Daoy (cell line): ENCODE results near the gene FIS1. TPM values are rescaled to one million over a fixed set of nuclear protein-coding genes. Genes with fewer than 3 reads are reported as not detected.
"Not testable (repeated sequence)": the region's sequence is repeated elsewhere in the genome, so short reads cannot be mapped to it uniquely, and the experiment has no call there.

Experiments
- DNase-seq: peaks from one replicate; pipeline ENCODE4 v3.0.0-alpha.2; 2015; ENCODE audit warnings: low read depth
- total RNA-seq: library from RNA; depleted of rRNA; stranded (reverse); fragments of >200 nt; shearing (Covaris generic); gene quantifications from 2 replicates; pipeline ENCODE4 v1.2.3, GENCODE V29; 2014

The FIS1 gene
- total RNA-seq, 1 experiment from 2014 or later: 294 TPM

DNA sequence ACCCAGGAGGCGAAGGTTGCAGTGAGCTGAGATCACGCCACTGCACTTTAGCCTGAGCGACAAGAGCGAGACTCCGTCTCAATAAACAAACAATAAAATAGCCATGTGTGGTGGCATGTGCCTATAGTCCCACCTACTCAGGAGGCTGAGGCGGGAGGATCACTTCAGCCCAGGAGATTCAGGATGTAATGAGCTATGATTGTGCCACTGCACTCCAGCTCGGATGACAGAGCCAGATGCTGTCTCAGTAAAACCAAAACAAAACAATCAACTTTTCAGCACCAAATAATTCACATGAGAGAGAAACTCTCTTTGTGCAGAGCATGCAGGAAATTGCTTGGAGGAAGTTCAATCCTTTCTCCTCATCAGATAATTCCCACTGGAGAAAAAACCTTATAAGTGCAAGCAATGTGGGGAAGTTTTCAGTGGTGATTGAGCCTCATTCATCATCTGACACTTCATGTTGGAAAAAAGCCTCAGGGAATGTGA, 13.4 kb upstream of the FIS1 start:
- no peak for DNase-seq

DNA sequence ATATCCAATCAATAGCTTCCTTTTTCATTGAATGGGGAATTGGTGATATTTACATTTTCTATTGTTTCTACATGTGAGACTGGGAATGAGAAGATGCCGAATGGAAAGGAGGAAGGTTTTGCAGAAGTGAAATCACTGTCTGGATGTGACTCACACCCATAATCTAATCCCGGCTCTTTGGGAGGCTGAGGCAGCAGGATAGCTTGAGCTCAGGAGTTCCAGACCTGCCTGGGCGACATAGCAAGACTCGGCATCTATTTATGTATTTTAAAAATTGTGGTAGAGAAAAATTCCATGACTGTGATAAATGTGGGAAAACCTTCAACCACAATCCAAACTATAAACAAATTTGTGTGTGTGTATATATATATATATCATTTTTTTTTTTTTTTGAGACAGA, 10.9 kb upstream of the FIS1 start:
- peak; percentile 40 for DNase-seq

DNA sequence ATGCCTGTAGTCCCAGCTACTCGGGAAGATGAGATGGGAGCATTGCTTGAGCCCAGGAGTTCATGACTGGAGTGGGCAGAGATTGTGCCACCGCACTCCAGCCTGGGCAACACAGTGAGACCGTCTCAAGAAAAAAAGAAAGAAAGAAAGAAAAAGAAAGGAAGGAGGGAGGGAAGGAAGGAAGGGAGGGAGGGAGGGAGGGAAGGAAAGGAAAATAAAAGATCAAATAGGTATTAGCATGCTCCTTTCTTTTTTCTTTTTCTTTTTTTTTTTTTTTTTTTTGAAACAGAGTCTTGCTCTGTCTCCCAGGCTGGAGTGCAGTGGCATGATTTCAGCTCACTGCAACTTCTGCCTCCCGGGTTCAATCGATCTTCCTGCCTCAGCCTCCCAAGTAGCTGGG, 8.3 kb upstream of the FIS1 start:
- DNase-seq: not testable (repeated sequence)

DNA sequence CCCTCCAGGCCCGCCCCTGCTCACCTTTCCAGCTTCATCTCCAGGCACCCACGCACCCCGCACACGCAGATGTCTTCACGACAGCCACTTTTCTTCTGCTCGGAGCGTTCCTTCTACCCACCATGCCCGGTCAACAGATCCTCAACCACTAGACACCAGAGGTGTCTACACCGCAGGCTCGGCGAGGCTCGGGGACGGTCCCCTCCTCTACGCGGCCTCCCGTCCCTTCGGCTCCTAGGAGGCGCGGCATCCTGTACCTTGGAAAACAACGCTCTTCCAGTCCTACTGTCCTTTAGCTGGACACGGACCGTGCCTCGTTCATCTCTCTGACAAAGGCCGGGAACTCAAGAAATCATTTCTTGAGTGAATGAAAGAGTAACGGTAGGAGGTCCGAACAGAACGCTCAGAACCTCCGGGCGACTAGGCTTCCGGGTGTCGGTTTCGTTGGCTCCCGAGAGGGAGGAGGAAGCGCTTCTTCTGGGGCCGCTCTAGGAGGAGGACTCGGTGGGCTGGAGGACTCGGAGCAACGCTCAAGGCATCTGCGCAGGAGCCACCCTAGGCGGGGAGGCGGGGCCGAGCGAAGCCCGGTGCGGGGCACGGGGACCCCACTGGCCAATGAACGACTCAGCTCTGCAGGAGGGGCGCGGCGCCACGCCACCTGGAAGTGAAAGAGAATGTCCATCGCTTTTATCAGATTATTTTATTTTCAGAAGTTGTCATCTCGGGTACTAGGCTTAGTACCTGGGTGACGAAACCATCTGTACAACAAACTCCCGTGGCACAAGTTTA, 7.2 kb upstream of the FIS1 start:
- peak; percentile 100 for DNase-seq

DNA sequence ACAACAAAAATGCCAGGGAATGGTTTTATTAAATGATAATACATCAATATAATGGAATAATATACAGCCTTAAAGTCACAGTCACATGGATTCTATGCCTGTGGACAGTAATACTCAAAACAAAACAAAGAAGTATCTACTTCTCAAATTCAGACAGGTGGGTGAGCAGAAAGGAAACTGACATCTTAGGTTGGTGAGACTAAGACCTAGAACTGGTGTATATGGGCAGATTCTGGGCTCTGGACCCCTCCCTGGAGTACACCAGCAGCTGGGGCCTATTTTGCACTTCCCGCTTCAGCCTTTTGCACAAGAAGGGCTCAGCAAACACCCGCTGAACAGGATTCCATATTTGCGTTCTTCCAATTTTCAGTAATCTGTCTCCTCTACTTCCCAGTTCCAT, 5.4 kb upstream of the FIS1 start:
- DNase-seq: no peak

DNA sequence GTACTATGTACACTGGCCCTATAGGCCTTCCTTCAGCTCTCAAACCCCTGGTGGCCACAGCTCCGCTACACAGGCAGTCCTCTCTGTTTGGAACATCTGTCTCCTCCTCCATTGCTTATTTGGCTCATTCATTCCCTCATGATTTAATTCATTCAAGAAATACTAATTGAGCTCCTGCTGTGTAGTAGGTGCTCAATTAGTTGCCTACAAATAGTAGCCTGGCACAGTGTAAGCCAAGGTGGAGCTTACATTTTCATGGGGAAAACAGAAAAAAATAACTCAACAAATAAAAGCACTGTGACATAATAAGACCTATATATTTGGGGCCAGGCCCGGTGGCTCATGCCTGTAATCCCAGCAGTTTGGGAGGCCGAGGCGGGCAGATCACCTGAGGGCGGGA, 3.4 kb upstream of the FIS1 start:
- DNase-seq: no peak

DNA sequence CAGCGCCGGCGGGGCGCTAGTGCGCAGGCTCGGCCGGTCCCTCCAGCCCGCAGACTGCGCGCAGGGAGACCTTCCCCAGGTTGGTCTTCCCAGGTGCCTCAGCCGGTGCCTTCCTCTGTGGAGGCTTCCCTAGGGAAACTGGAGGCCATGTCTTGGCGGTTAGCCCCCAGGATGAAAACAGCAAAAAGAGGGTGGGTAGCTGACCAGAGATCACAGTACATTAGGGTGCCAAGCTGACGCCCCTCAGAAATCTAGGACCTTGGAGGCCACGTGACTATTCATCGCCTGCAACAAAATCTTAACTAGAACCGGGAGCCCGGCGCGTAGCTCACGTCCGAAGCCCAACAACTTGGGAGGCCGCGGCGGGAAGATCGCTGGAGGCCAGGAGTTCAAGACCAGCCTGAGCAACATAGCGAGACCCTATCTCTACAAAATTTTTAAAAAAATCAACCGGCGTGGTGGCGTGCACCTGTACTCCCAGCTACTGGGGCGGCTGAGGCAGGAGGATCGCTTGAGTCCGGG, 327 bp upstream of the FIS1 start:
- no peak for DNase-seq

DNA sequence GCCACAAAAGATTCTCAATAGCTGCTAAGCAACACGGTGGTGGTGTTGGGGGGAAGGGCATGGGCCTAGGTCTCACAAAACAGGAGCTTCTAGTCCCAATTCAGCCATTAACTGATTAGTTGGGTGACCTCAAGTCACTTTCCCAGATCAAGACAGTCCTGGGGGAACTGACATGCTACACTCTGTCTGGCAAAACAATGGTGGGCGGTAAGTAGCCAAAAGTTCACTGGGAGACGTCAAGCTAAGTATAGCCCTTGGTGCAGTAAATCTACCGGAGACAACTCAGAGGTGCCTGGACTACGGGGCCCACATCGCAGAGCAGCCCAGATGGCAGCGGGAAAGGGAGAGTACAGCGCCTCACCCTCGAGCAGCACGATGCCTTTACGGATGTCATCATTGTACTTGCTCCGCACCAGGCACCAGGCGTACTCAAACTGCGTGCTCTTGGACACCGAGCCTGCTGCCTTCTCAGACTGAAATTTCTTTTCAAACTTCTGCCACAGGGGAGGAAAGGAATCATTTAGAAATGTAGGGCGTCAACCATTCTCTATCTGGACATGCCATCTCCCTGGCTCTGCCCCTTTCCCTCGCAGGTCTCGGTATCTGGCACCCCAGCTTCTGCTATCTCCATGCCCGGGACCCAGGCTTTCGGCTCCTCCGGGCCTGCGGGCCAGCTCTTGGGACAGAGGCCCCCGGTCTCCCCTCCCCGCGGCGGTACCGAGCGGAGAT, 1.1 kb downstream of the FIS1 start:
- DNase-seq: no peak

DNA sequence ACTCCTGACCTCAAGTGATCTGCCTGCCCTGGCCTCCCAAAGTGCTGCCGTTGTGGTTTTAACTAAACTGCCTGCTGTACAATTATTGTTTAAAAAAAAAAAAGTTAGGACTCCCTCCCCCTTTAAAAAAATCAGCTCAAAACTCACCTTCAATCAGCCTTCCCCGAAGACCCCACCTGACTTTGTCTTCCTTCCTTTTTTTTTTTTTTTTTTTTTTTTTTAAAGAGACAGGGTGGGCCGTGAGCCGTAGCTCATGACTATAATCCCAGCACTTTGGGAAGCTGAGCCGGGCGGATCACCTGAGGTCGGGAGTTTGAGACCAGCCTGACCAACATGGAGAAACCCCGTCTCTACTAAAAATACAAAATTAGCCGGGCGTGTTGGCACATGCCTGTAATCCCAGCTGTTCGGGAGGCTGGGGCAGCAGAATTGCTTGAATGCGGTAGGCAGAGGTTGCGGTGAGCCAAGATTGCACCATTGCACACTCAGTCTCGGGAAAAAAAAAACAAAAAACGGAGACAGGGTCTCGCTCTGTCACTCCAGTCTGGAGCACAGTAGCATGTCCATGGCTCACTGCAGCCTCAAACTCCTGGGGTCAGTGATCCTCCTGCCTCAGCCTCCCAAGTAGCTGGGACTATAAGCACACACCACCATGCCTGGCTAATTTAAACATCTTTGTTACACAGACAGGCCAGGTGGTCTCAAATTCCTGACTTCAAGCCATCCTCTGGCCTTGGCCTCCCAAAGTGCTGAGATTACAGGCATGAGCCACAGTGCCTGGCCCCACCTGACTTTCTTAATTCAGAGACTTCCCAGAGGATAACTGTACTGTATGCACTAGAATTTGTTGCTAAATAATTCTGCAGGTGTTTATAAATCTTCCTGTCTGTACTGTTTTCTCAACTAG, 3.2 kb downstream of the FIS1 start:
- no peak for DNase-seq

DNA sequence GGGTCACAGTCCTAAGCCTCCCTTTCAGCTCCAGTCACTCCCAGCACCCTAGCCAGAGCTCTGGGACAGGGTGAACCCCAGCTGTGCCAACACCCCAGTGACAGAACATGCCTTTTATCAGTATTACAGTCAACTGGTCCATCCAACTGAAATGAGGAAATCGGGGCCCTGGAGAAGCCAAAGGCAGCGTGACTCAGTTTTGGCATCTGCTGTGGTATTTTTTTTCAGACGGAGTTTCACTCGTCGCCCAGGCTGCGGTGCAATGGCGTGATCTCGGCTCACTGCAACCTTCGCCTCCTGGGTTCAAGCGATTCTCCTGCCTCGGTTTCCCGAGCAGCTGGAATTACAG, 3.9 kb downstream of the FIS1 start:
- no peak for DNase-seq

DNA sequence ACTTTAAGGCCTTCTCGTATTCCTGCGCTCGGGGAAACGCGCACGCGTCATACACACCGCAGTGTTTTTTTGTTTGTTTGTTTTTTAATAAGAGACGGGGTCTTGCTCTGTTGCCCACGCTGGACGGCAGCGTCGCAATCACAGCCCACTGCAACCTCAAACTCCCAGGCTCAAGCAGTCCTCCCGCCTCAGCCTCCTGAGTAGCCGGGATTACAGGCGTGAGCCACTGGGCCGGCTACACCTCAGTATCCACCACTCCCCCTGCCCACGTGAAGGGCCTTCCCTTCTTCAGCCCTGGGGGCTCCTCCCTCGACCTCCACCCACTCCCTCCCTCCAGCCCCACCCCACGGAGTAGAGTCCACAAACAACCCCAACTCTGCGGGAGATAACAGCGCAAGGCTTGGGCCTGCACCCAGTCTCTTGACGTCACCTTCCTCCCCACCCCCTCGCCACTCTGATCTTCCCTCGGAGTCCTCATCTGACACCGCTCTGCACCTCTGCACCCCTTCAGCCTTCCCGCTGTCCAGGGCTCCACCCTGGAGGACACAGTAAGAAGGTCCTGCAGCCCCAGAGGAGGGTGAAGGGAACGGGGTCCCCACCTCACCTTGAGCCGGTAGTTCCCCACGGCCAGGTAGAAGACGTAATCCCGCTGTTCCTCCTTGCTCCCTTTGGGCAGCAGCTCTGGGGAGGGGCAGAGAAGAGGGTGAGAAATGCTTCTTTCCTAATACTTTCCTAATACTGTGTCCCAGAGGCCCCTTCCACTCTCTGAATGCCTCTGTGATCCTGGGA, 4.5 kb downstream of the FIS1 start:
- DNase-seq: no peak

DNA sequence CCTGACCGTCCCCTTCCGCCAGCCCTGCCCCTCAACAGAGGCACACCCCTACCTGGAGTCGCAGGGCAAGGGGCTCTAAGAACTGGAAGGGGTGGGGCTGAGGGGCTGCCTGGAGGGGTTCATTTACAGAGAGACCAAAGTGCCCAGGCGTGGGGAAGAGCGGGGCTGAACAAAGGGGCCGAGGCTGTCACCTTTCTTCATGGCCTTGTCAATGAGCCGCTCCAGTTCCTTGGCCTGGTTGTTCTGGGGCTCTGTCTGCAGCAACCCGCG, 5.0 kb downstream of the FIS1 start:
- no peak for DNase-seq

DNA sequence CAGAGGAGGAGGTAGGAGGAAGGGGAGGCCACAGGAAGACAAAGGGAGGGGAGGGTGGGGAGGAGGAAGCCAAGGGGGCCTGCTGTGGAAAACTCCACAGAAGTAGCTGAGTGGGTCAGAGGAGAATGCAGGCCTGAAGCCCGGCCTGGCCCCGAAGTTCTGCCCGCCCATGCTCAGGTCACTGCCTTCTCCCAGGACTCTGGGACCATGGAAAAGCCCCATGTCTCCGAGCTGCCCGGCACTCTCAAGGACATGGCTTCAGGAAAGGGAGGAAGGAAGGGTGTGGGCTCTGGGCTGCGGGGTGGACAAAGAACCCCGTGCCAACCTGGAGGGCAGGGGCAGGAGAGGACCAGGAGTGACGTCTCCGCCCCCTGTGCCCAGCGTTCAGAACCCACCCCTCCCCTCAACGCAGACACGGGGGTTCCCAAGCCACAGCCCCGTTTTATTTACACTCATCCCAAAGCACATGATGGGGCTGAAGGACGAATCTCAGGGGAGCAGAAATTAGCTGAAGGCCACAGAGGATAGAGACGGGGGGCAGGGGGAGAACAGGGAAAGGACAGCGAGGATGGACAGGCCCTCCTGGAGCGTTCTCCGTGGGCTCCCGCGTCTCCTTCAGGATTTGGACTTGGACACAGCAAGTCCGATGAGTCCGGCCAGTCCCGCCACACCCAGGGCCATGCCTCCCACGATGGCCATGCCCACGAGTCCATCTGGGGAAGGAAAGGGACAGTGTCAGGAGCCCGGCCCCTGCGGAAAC, 5.5 kb downstream of the FIS1 start:
- no peak for DNase-seq

DNA sequence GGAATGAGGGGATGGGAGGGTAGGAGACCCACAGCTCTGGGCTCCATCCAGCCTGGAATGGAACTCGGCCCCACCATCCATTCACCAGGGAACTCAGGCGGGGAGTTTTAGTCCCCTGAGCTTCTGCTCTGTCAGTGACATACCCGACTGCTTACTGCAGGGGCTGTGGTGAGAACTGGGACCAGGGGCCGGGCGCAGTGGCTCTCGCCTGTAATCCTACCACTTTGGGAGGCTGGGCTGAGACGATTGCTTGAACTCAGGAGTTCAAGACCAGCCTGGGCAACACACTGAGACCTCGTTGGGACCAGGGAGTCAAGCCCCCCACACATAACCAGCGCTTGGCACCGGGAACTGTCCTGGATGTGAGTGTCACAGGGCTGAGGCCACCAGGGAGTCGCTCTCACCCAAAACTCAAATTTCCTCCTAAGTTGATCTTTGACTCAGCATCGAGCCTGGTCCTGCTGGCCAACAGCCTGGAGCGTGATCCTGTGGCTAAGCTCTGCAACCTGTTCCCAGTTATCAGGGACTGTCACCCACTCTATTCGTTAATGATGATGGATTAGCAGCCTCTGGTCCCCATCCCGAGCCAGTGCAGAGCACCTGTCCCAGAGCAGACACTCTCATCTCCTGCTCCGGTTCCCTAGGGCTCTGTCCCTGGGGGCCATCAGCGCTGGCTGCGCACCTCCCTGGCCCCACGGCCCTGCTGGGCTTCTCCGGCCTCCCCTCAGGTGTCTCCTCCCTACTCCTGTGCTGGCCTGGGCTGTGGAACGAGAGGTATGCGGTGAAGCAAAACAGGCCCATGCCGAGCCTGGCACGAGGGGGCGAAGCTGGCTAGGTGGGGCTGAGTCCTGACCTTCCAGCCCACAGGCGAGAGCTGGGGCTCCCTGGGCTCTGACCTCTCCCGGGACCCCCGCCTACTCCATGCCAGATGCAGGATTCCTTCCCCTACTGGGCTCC, 6.4 kb downstream of the FIS1 start:
- DNase-seq: no peak

DNA sequence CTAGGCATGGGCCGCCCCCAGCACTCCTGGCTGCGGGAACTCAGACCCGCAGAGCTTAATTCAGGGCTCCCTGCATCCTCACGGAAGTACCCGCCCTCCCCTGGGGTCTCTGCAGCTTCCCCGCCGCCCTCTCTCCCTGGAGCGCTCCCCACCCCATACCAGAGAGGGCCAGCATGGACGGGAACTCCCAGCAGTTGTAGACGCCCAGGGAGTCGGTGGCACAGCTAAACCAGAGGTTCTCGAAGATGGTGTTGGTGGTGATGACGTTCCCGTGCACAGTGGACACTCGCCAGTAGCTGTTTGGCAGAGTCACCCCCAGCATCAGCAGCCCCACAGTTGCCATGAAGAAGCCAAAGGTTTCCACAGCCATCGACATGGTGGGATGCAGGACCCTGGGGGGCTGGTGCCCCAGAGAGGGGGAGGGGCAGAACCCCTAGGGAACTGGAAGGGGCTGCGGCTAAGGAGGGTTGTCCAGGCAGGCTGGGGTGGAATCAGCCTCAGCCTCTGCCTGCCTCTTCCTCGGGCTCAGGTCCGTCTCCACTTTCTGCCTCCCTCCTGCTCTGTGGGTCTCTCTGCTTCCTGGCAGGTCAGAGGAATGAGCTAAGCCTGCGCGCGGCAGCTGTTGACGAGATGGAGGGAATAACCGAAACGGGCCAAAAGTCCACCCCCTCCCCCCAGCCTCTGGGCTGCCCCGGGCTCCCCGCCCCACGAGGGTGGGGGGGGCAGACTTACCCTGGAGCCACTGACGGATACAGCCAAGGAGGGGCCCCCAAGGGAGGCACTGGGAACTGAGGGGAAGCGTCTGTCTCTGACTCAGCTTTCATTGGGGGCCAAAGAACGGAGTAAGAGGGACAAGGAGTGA, 7.4 kb downstream of the FIS1 start, which contains the start of gene CLDN15:
CLDN15 (minus strand) TSS at position 597 of the 862 bp plus-strand sequence; CDS start at position 376, 221 bp downstream.
- DNase-seq: peak; percentile 65

DNA sequence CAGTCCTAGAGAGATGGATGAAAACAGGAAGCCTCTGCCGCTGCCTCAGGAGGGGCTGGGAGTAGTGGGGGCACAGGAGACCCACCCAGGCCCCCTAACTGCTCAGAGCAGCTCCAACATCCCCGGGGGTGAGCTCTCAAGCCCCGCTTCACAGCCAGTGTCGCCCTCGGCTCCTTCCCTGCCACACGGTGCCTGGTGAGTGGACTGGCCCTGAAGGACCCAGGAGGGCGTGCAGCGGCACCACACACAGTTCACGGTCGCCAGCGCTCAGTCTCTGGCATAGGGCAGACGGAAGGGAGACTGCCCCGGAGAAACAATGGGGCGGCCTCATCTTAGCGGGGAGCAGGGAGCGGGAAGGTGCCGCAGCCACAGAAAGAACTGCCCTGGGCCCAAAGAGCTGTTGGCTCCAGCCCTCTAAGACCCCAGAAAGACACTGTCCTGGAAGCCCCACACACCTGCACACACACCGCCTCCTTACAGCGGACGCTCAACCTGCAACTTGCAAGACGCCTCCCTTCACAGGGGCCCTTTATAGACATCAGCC, 8.5 kb downstream of the FIS1 start:
- DNase-seq: no peak

DNA sequence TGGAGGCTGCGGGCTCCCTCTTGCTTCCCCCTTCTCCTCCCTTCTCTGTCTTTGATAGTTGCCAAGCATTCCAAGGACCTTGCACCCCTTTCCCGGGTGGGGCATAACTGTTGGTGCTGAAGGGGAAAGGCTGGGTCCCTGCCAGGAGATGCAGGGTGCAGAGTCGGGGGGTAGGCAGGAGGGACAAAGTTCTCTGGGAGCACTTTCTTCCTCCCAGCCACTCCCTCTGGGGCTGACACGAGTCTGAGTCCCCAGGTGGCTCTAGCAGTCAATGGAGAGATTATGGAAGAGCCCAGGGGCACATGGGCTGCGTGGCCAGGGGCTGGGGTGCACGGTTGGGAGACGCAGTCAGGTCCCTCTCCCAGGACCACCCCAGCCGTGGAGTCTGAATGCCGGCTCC, 9.4 kb downstream of the FIS1 start:
- no peak for DNase-seq

DNA sequence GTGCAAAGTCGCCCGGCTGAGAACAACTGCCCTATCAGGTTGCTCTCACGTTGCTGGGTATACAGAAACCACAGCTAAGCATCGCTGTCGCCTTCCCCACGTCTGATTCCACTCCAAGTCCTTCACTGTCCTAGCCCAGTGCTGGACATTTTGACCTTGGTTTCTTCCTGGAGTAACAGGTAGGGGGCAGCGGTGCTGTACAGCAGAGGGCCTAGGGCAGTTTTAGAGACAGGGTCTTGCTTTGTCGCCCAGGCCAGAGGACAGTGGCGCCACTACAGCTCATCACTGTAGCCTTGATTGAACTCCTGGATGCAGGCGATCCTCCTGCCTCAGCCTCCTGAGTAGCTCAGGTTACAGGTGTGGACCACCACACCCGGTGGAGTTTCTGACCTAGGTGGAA, 9.8 kb downstream of the FIS1 start:
- DNase-seq: no peak
